HG03432 (cell line): ENCODE data around the gene KCNA10.
"Not testable (repeated sequence)": the region's sequence is repeated elsewhere in the genome, so short reads cannot be mapped to it uniquely, and the experiment has no call there.

ENCODE experiments used
- ATAC-seq: cut with Tn5 transposase; IDR thresholded peaks from one replicate; pipeline ENCODE4 v1.9.1; 2021; ENCODE audit warnings: mild to moderate bottlenecking, moderate library complexity; ENCODE audit not compliant: unreplicated experiment

KCNA10 gene

DNA sequence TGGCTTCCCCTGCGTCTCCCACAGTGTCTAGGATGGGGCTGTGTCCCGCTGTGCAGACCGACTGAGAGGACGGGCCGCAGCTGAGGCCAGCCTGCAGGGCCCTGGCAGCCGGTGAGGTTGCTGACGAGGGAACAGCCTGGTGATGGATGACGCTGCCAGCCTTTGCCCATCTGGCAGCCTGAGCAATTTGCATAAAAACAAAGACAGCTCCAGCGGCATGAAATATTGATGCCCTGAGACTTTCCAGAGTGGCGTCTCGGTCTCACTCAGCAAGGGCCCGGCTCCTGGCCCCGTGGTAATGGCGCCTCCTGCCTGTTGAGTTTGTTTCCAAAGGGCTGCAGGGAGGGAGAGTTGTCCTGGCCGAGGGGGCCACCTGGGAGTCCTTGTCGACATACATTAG lies 19.1 kb upstream of the KCNA10 start:
- ATAC-seq = no peak

DNA sequence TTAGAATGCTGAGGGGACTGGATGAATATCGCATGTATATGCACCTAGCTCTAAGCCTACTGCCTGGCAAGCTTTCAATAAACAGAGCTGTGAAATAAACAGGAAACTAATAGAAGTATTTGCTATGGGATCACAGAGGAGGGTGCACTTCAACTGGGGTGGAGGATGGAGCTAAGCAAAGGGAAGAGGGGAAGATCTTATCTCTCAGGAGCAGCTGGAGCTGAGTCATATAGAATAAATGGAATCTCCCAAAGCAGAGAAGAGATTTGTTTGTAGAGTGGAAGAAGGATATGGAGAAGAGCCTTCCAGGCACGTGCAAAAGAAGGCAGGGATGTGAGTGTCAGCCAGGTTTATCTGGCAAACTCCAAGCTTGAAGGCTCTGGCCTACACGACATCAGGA lies 17.0 kb upstream of the KCNA10 start:
- no peak for ATAC-seq

DNA sequence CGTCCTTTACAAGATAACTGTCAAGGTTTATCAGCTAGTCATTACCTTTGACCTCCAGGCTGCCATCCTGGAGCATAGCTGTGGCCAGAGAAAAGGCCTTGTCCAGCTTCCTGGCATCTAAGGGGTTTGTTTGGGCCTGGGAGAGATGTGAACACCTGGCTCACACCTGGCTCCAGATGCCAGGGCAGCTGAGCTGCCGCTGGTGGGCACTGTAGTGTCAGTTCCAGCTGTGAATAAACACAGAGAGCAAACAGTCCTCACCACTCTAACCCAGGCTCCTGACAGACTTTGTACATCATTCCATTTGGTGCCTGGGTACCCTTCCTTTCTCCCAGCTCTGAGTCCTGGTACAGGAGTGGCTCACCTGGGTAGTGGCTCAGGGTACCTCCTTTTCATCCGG lies 14.3 kb upstream of the KCNA10 start:
- no peak for ATAC-seq

DNA sequence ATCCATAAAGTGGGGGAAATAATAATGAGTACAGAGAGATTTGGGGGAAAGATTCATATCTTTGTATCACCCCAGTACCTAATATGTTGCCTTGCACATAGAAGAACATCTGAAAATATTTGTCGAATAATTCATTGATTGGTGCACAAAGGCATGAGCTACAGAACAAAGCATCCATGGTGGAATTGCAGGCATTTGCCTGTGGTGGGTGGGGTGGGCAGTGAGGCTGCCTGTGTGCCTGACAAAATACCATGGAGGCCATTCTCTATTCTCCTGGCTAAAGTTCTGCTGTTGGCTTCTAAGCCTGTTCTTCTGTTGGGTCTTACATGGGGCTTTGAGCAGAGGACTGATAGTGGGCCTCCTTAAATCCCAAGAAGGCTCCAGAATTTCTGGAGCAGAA lies 10.0 kb upstream of the KCNA10 start:
- ATAC-seq = no peak

DNA sequence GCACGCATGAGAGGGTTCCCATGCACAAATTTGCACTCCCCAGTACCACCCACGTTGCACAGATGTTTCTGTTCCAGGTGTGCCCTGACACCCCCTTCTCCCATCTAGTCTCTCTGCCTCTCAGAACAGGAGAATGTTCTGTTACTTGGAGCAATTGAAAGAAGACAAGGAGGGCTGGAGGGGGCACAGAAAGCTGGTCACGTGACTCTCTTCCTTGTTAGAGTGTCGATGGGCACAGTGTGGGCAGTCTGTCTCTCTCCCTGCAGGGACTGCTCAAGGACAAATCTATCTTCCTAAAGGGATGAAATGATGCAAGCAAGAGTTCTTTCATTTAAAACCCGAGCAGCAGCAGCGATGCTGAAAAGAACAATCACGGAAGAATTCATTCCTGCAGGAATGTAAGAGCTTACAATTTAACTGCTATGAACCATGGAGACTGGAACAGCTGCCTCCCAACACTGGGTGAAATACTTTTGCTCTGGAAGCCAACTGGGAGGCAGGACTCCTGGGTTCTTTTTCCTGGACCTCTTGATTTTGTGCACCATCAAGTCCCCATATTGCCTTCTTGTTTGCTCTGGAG lies 7.3 kb upstream of the KCNA10 start:
- ATAC-seq = no peak

DNA sequence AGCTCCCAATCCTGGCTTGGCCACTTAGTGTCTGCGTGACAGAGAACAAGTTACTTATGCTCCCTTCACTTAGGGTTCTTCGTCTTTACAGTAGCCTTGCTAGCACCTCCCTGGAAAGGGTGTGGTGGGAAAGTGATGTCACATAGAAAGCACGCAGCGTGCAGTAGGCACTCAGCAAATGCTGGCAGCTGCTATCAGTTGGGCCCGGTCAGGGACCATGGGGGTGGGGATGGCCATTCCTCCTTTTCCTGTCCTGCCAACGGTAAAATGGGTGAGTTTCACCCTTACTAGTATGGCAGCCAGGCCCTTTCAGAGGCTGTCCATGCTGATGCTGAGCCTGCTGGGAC lies 6.2 kb upstream of the KCNA10 start:
- no peak for ATAC-seq

DNA sequence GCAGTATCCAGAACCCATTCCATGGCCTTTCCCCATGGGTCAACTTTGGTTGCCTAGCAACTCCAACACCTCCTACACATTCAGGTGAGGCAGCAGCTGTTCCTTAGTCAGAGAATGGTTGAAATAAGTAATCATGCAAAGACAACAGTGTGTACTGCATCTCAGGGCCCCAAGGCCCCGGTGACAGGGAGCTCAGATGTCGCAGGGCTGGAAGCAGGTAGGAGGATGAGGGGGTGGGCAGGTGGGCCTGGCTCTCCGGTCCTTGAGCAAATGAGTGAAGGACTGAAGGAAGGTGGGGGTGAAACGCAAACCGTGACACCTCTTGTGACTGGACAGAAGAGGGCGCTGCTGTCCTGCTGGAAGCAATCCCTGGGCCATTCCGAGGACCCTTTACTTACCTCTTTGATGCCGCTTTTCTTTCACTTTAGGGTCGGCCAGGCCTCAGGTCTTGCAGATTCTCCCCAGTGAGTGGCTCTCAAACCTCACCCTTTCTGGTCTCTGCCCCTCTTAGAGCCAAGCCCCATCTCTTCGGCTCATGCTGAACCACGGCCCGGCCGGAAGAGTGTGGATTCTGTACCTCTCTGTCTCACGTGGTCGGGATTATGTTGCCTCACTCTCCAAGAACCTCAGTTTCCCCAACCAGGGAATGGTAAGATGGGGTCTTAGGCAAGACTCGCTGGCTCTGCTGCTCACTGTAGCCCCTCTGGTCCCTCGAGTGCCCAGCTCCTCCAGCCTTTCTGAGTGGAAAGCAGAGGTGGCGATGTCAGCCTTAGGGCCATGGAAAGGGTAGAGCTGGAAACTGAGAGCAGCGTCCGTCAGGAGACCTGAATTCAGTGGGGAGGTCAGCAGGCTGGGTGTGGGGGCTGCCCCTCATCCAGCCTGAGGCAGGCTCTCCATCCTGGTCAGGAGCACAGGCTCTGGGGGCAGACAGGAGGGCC lies 5.6 kb upstream of the KCNA10 start:
- no peak for ATAC-seq

DNA sequence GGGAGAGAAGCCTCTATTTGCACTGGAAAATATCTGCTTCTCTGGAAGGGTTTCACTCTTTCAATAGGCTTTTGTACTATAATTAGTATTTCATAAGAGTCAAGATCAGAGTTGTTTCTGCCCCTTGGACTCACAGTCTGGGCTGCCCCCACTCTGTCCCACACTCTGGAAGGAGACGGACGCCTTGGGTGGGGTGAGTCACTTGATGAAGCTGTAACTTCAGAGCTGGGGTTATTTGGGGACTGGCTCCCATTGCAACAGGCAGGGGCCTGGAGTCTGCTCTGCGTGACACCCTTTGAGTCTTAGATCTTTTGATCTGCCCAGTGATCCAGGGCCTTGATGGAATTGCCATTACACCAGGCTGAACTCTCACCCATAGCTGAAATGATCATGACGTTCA lies 4.0 kb upstream of the KCNA10 start:
- no peak for ATAC-seq

DNA sequence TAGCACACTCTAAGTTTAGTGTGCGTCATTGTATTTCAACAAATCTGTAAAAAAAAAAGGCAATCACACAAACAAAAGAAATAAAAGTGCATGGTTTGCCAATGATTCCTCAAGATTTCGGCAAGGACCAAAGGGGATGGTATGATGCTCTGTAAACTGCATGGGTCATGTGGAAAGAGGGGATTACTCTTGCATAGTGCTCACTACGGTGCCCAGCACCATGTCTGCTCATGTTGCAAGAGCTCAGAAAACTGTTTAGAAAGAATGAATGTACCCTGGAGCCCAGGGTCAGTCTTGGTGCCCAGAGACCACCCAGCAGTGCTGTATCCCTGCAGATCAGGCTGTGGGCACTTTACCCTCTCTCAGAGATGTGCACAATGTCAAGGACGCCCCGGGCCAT lies 3.6 kb upstream of the KCNA10 start:
- ATAC-seq = no peak

DNA sequence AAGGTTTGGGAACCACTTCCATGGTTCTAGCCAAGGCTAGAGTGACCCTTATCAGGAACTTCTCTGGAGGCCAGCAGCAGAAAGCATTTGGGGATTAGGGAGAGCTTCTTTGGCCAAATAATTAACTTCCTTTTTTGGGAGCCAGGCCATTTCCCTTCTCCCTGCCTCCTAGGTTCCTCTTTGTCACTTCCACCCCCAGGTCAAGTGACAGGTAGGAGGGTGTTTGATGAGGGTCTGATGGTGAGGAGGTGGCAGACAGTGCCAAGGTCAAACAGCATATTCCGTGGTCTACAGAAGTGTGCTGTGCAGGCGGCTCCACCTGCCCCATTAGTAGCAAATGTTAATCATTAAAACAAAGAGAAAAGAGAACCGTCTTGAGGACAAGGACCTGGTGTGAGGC lies 1.9 kb upstream of the KCNA10 start:
- ATAC-seq = no peak

DNA sequence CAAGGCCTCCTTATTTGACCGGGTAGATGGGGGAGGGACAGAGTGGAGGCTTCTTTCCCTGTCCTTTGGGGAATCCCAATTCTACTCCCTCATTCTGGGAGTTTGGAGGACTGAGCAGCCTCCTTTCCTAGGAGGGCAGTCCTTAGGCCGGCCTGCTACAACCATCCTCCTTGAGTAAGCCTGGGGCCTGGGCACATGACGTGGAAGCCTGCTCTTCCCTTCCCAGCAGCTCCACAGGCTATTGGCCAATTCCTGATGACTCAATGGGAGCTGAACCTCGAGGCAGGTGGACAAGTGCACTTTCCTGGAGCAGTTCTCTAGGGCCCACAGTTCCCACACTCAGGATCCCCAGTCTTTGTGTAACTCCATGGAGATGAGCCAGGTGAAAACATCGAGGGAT lies 3.1 kb downstream of the KCNA10 start:
- ATAC-seq = no peak

DNA sequence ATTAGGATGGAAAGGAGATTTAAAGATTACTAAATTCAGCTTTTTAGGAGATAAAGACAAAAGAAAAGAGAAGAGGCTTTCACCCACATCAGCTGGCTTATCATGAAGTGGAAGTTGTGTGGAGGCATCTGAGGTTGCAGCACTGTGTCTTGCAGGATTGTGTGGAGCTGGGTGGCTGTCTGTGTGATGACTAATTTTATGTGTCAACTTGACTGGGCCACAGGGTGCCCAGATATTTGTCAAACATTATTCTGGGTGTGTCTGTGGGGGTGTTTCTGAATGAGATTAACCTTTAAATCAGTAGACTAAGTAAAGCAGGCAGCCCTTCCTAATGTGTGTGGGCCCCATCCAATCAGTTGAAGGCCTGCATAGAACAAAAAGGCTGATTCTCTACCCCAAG lies 3.9 kb downstream of the KCNA10 start:
- no peak for ATAC-seq

DNA sequence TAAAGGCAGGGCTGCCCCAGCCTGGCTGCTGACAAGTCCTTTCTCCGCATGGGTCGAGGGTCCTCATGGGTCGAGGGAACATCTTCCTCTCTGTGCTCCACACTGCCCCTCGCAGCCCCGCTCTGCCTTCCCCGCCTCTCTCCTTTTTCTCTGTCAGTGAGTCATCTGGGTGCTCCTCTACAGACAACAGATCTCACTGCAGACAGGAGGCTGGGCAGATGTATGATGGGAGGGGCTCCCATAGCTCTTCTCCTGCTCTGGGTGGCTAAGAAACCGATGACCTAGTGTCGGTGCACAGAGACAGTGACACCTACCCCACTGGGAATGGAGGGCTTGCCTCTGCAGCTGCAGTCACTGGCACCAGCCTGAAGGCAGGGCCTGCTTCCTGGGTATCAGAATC lies 5.5 kb downstream of the KCNA10 start:
- no peak for ATAC-seq

DNA sequence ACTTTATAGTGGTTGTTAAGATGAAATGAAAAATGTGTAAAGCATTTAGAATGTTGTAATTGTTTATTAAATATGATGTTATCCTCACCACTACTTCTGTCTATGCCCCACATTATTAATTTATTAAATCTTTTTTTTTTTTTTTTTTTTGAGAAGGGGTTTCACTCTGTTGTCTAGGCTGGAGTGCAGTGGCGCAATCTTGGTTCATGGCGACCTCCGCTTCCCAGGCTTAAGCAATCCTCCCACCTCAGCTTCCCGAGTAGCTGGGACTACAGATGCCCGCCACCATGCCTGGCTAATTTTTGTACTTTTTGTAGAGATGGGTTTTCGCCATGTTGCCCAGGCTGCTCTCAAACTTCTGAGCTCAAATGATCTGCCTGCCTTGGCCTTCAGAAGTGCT lies 7.5 kb downstream of the KCNA10 start:
- ATAC-seq = no peak

DNA sequence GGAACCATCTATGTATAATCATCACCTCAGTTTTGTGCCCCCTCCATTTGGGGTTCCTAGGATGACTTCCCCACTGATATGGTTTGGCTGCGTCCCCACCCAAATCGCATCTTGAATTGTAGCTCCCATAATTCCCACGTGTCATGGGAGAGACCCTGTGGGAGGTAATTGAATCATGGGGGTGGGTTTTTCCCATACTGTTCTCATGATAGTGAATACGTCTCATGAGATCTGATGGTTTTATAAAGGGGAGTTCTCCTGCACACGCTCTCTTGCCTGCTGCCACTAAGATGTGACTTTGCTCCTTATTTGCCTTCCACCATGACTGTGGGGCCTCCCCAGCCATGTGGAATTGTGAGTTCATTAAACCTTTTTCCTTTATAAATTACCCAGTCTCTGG lies 8.1 kb downstream of the KCNA10 start:
- not testable (repeated sequence) for ATAC-seq

DNA sequence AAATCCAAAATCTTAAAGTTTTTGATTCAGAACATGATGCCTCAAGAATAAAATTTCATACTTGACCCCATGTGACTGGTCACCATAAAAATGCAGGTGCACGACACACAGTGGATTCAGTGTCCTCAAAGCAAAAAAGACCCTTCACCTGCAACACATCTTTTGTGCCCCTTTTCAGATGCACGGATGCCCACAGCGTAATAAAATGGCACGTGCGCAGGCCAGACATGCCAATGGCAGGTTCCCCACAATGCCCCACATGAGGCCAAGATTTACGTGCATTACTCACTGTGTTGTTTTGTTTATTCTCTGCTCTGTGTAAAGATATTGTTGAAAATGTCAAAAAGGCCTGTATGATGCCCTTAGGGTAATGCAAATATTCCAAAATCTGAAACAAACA lies 9.3 kb downstream of the KCNA10 start:
- ATAC-seq = no peak

DNA sequence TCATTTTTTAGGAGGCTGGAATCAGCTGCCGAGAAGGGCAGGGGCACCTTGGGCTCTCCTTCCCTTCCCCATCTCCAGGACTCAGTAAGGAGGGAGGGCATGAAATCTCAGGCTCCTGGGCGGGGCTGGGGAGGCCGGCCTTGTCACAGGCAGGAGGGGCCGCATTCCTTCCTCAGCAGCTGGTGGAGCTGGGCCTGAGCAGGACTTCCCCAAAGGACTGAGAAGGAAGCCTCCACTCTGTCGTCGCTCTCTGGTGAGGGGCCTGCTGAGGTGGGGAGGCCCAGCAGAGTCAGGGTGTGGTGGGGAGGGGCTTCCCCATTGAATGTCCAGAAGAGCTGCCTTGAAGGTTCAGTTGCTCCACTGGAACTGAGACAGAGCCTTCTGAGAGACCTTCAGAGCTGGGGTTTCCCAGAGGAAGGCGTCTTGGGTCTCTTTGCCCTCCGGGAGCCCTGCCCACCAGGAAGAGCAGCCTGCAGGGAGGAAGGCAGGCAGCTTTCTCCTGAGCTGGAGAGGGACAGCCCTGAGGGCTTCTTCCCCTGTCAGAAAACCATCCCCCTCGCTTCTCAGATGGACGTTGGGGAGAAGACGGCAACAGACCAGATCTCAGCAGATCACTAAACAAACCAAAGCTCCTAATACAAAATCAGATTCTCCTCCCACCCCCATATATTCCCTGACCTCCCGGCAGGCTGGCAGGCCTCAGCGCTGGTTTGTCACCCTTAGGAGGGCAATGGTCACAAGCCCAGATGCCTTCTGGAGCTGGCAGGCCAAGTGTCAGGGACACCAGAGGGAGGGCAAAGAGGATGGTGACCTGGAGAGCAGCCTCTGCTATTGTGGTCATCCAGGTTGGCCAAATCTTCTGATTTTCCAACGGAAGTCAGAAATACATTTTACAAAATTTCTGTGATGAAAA lies 10.7 kb downstream of the KCNA10 start:
- ATAC-seq = peak; percentile 51

DNA sequence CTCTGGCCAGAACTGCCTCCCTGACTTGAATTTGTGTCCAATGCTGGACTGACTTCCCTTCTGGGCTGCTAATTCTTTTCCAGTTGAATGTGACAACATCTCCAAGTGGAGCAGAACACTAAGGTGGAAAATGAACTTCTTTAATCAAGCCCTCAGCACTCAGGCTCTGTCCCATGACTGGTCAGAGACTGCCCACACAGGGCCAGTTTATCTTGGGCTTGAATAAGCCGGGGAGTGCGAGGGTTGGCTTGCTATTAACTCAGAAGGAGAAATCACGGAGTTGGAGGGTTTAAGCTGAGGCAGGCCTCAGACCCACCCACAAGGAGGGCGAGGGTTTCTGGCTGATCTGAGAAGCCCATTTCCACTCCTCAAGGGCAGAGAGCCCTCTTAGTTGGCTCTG lies 12.4 kb downstream of the KCNA10 start:
- ATAC-seq = no peak

DNA sequence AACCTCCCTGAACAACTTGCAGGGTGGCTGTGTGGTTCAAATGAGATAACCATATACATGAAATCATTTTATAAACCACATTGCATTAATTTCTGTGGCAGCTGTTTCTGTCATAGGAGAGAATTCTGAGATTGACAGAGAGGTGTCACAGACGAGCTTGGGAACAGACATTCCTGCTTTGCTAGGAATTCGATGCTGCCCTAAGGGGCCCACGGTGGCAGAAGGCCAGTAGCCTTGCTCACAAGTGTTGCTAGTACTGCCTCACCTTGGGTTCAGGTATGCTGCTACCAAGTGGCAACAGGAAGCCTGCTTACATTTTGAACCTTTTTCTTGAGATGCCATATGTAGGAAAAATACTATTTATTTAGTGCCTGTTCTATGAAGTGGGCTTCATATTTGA lies 13.4 kb downstream of the KCNA10 start:
- ATAC-seq = no peak

DNA sequence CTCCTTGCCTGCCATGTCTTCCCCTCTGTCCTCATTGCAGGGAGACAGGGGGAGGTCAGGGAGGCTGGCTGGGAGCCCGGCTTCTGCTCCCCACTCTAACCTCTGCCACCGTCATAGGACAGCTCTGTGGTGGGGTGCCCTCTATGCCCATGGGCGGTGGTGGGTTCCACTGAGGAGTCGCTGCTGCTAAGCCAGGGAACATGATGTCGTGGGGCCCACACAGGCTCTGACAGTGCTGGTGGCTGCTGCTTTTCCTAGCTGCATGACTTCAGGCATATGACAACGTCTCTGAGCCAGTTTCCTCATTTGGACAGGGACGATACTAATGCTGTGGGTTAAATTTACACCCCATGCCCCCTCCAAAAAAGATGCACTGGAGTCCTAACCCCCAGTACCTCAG lies 14.7 kb downstream of the KCNA10 start:
- ATAC-seq = no peak

DNA sequence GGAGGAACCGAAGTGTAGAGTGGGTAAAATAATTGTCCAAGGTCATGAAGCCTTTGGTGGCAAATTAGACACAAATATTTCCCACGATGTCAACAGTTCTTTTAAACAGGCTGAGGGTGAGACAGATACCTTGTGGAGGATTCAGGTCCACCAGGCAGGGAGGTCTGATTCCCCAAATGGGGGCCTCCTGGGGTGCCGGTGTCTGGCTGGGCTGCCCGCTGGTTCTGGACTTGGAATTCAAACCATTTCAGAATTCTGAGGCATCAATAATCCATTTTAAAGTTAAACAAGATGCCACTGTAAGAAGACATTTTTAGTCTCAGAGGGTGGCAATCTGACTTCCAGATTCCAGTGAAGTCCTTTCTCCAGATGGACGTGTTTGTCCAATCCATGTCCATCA lies 15.5 kb downstream of the KCNA10 start:
- ATAC-seq = no peak
